Keratinocyte (primary cell): ENCODE measurements around the gene VEZT. TPM values are rescaled to one million over a fixed set of nuclear protein-coding genes. Genes with fewer than 3 reads are reported as not detected.

Experiments used
- DNase-seq: peaks from one replicate; pipeline ENCODE4 v3.0.0-alpha.2; 2011; ENCODE audit warnings: low read depth, missing footprints, low spot score
- FAIRE-seq: peaks from 2 replicates; lab custom pipeline; 2011; peaks lifted over from hg19 to GRCh38; lab: Jason Lieb, UNC
- H2AFZ ChIP-seq: 2 replicates; pipeline ENCODE4 v1.6.0; 2012; ENCODE audit warnings: low read length, control low read depth, inconsistent platforms; ENCODE audit not compliant: control insufficient read depth
- H3K27ac ChIP-seq: 2 replicates; pipeline ENCODE4 v1.5.1; 2011; ENCODE audit warnings: low read length; ENCODE audit not compliant: control insufficient read depth, insufficient read depth
- H3K27me3 ChIP-seq: 3 replicates; pipeline ENCODE4 v1.6.0; 2011; ENCODE audit warnings: low read length; ENCODE audit not compliant: control insufficient read depth, insufficient read depth; ENCODE audit errors: extremely low read depth
- H3K36me3 ChIP-seq, 2 experiments: 2 replicates in 1 of 2; 3 replicates in 1 of 2; pipeline ENCODE4 v1.5.1; 2011; ENCODE audit warnings: low read length in 2 of 2, mild to moderate bottlenecking in 1 of 2; ENCODE audit not compliant: control insufficient read depth in 2 of 2, insufficient read depth in 2 of 2; ENCODE audit errors: extremely low read depth in 1 of 2
- H3K4me1 ChIP-seq: 3 replicates; pipeline ENCODE4 v1.5.1; 2011; ENCODE audit warnings: low read length; ENCODE audit not compliant: control insufficient read depth, insufficient read depth; ENCODE audit errors: extremely low read depth
- H3K4me2 ChIP-seq: 3 replicates; pipeline ENCODE4 v1.6.0; 2011; ENCODE audit warnings: low read depth, low read length; ENCODE audit not compliant: control insufficient read depth, insufficient read depth; ENCODE audit errors: extremely low read depth
- H3K4me3 ChIP-seq, 3 experiments: fragments of 200-600 bp in 1 of 3; sonication (generic) in 1 of 3; 2 replicates in 2 of 3; 3 replicates in 1 of 3; pipeline ENCODE4 v1.5.1; 2011 to 2016; ENCODE audit warnings: low read length in 3 of 3, mild to moderate bottlenecking in 3 of 3, control low read depth in 2 of 3, inconsistent platforms in 1 of 3, low read depth in 1 of 3, mixed read lengths in 1 of 3, mixed run types in 1 of 3, moderate library complexity in 1 of 3; ENCODE audit not compliant: control insufficient read depth in 2 of 3, insufficient read depth in 2 of 3; ENCODE audit errors: extremely low read depth in 1 of 3
- H3K79me2 ChIP-seq: 2 replicates; pipeline ENCODE4 v1.6.0; 2012; ENCODE audit warnings: low read length; ENCODE audit not compliant: control insufficient read depth, insufficient read depth
- H3K9ac ChIP-seq: 3 replicates; pipeline ENCODE4 v1.6.0; 2011; ENCODE audit warnings: low read length; ENCODE audit not compliant: control insufficient read depth, insufficient read depth; ENCODE audit errors: extremely low read depth
- H3K9me1 ChIP-seq: 3 replicates; pipeline ENCODE4 v1.6.0; 2011; ENCODE audit warnings: low read length; ENCODE audit not compliant: control insufficient read depth, insufficient read depth; ENCODE audit errors: extremely low read depth
- H3K9me3 ChIP-seq: 2 replicates; pipeline ENCODE4 v1.5.1; 2012; ENCODE audit warnings: low read depth, low read length; ENCODE audit not compliant: control insufficient read depth
- H4K20me1 ChIP-seq: 3 replicates; pipeline ENCODE4 v1.6.0; 2011; ENCODE audit warnings: low read length; ENCODE audit not compliant: control insufficient read depth, insufficient read depth; ENCODE audit errors: extremely low read depth
- CTCF ChIP-seq, 3 experiments: IDR thresholded peaks in 1 of 3; conservative IDR thresholded peaks in 1 of 3; optimal IDR thresholded peaks in 1 of 3; 2 replicates in 2 of 3; 3 replicates in 1 of 3; pipeline versions ENCODE3 to v1.5.1; 2011; ENCODE audit warnings: low read length in 3 of 3, mild to moderate bottlenecking in 3 of 3, moderate library complexity in 2 of 3, control low read depth in 1 of 3, inconsistent platforms in 1 of 3; ENCODE audit not compliant: insufficient read depth in 2 of 3; ENCODE audit errors: extremely low read depth in 1 of 3
- EZH2 ChIP-seq: IDR thresholded peaks from one replicate; pipeline ENCODE4 v1.6.1; 2012; ENCODE audit warnings: inconsistent platforms, mild to moderate bottlenecking, low read length, moderate library complexity
- dilution Hi-C: fragments of 300-500 bp; cut with MboI; formaldehyde crosslinking; loops from one replicate; pipeline ENCODE4 v1.7.0; 2020; ENCODE audit warnings: low sequenced_read_pairs; ENCODE audit not compliant: extremely low pct_ligation_motif_present
- polyA plus RNA-seq, 5 experiments: library from polyadenylated mRNA; depleted of rRNA in 3 of 5; stranded (reverse) in 3 of 5; stranded (forward) in 1 of 5; unstranded in 1 of 5; fragments of >200 nt; gene quantifications; 1 replicate in 1 of 5; 2 replicates in 3 of 5; 3 replicates in 1 of 5; pipeline versions ENCODE4 v1.2.1 to v1.2.3, GENCODE V29; 2011 to 2012; ENCODE audit warnings: missing spikeins in 2 of 5, low read depth in 1 of 5, low replicate concordance in 1 of 5

The VEZT gene
- polyA plus RNA-seq, 1 donor (not counting 4 experiments of a cell fraction or from before 2014, with no cell fraction given) = 169 TPM

- FAIRE-seq (no peak), DNase-seq (no peak)
- dilution Hi-C loops = no loop called here
- Histone ChIP-seq H3K4me1 (no peaks in the 10 kb centered on the region), H3K79me2 (no peaks in the 10 kb centered on the region), H3K9ac (no peak overlapping the region), H3K4me3 (no peak overlapping the region), H3K27me3 (no peaks in the 10 kb centered on the region), H2AFZ (no peak overlapping the region), H3K36me3 (no peaks in the 10 kb centered on the region), H3K9me3 (no peaks in the 10 kb centered on the region), H3K9me1 (no peaks in the 10 kb centered on the region), H3K27ac (no peak overlapping the region), H4K20me1 (no peaks in the 10 kb centered on the region), H3K4me2 (no peak overlapping the region)
- no peak for TF ChIP-seq EZH2
- TF ChIP-seq CTCF (optimal IDR thresholded peaks at IDR 0.05 in 1 of 3, IDR thresholded peaks at IDR 0.05 in 1 of 3, conservative IDR thresholded peaks at IDR 0.05 in 1 of 3; ENCODE audit: extremely low read depth in 1 of 3, insufficient read depth in 2 of 3, low read length in 3 of 3) = no peak
These were observed 111.1 kb downstream of the VEZT start for GRCh38 chr12:95328708-95329107.

- no peak overlapping the region for H2AFZ ChIP-seq
- H3K79me2 ChIP-seq = no peaks in the 10 kb centered on the region
- no peaks in the 10 kb centered on the region for H3K36me3 ChIP-seq
- no peaks in the 10 kb centered on the region for H3K27me3 ChIP-seq
- no peak for TF ChIP-seq EZH2
- no peak for TF ChIP-seq CTCF (optimal IDR thresholded peaks at IDR 0.05 in 1 of 3, IDR thresholded peaks at IDR 0.05 in 1 of 3, conservative IDR thresholded peaks at IDR 0.05 in 1 of 3; ENCODE audit: extremely low read depth in 1 of 3, insufficient read depth in 2 of 3, low read length in 3 of 3)
- no peaks in the 10 kb centered on the region for H4K20me1 ChIP-seq
- dilution Hi-C loops = no loop called here
- H3K4me3 ChIP-seq = no peak overlapping the region
- H3K9me3 ChIP-seq = no peaks in the 10 kb centered on the region
- FAIRE-seq (no peak), DNase-seq (no peak)
- H3K9ac ChIP-seq = no peak overlapping the region
- H3K9me1 ChIP-seq = no peaks in the 10 kb centered on the region
- no peak overlapping the region for H3K27ac ChIP-seq
- H3K4me2 ChIP-seq = no peak overlapping the region
- H3K4me1 ChIP-seq = no peaks in the 10 kb centered on the region
These were observed 118.3 kb downstream of the VEZT start for GRCh38 chr12:95335948-95336347.
